Spleen (tissue), 11 donors: Measurements from ENCODE around the gene MEGF9. TPM values are rescaled to one million over a fixed set of nuclear protein-coding genes. Genes with fewer than 3 reads are reported as not detected.

Experiments
- DNase-seq: peaks from one replicate; pipeline ENCODE4 v3.0.0-alpha.2; 2020
- H3K27ac ChIP-seq, 8 donors: fragments of 200-600 bp; sonication (generic) in 7 of 8; 1 replicate in 4 of 8; 2 replicates in 4 of 8; pipeline versions ENCODE4 v1.5.0 to v1.8.0; 2016 to 2021; ENCODE audit warnings: inconsistent platforms in 4 of 8, mild to moderate bottlenecking in 4 of 8, moderate library complexity in 1 of 8
- H3K27me3 ChIP-seq, 7 donors: fragments of 200-600 bp; sonication (generic) in 6 of 7; replicated peaks in 1 of 7; 1 replicate in 4 of 7; 2 replicates in 3 of 7; pipeline versions ENCODE4 v1.5.0 to v1.8.0; 2016 to 2021; ENCODE audit warnings: inconsistent platforms in 3 of 7, mild to moderate bottlenecking in 1 of 7
- H3K36me3 ChIP-seq, 6 donors: fragments of 200-600 bp; sonication (generic) in 5 of 6; 1 replicate in 4 of 6; 2 replicates in 2 of 6; pipeline versions ENCODE4 v1.5.0 to v1.8.0; 2016 to 2021; ENCODE audit warnings: inconsistent platforms in 2 of 6
- H3K4me1 ChIP-seq, 6 donors: fragments of 200-600 bp; sonication (generic) in 5 of 6; 1 replicate in 3 of 6; 2 replicates in 3 of 6; pipeline versions ENCODE4 v1.5.0 to v1.8.0; 2016 to 2021; ENCODE audit warnings: inconsistent platforms in 3 of 6
- H3K4me3 ChIP-seq, 8 donors: fragments of 200-600 bp; sonication (generic) in 7 of 8; 1 replicate in 4 of 8; 2 replicates in 4 of 8; pipeline versions ENCODE4 v1.5.0 to v1.8.0; 2016 to 2021; ENCODE audit warnings: inconsistent platforms in 4 of 8, mild to moderate bottlenecking in 4 of 8, moderate library complexity in 2 of 8
- H3K9me3 ChIP-seq, 8 donors: fragments of 200-600 bp; sonication (generic) in 7 of 8; 1 replicate in 4 of 8; 2 replicates in 4 of 8; pipeline versions ENCODE4 v1.5.0 to v1.8.0; 2016 to 2021; ENCODE audit warnings: inconsistent platforms in 4 of 8
- POLR2A ChIP-seq, 3 donors: fragments of 450-650 bp; IDR thresholded peaks; one replicate each; pipeline ENCODE4 v1.5.1; 2017; ENCODE audit warnings: antibody characterized with exemption in 3 of 3, mild to moderate bottlenecking in 1 of 3
- POLR2AphosphoS5 ChIP-seq, 3 donors: sonication (generic); formaldehyde crosslinking; IDR thresholded peaks; one replicate each; pipeline ENCODE4 v1.5.1; 2017; ENCODE audit warnings: antibody characterized with exemption in 3 of 3
- WGBS, 5 donors: extraction: QIAGEN DNeasy Blood & Tissue Kit in 3 of 5; methylation state at CpG; one replicate each; pipeline versions ENCODE4 v1.1.5 to v1.1.7; 2013 to 2018; 5-methylcytosine and 5-hydroxymethylcytosine counted together
- intact Hi-C: fragments of 100-400 bp; cut with DNase I; formaldehyde crosslinking; loops from one replicate; pipeline ENCODE4 v1.15.0; 2023; ENCODE audit warnings: low total_unique reads
- polyA plus RNA-seq, 3 donors: library from polyadenylated mRNA; stranded (reverse); fragments of 200-250 nt; gene quantifications; one replicate each; pipeline ENCODE4 v1.2.1, GENCODE V29; 2013
- total RNA-seq, 7 donors: library from RNA; depleted of rRNA in 3 of 7; stranded (reverse); fragments of >200 nt in 3 of 7; fragmentation: NEBNext Ultra II Directional in 4 of 7; extraction: Animal tissue kit (Norgen Biotek cat#: 25700) in 4 of 7; gene quantifications; one replicate each; pipeline versions ENCODE4 v1.1.0 to v1.2.1, GENCODE V29; 2016 to 2021
- TF ChIP-seq, protein P1 (sequence below), 11 experiments: fragments of 200-600 bp in 7 of 11; fragments of 450-650 bp in 4 of 11; sonication (generic) in 4 of 11; IDR thresholded peaks in 8 of 11; conservative IDR thresholded peaks in 3 of 11; 1 replicate in 7 of 11; 2 replicates in 4 of 11; pipeline versions ENCODE4 v1.4.0 to v1.8.0; 2016 to 2021; ENCODE audit warnings: antibody characterized with exemption in 11 of 11, inconsistent platforms in 4 of 11, mild to moderate bottlenecking in 1 of 11
- donor health status: healthy with polysubstance abuse.
- donor health status: DM: no; HTN: no; CAD: no; lungs with moderate emphysema.
- donor health status: DM: no; HTN: no; CAD: no.
- donor health status: Bipolar disorder and iron deficiency.
- donor health status: healthy.
- donor health status: DM: no; HTN: no; CAD: no.
- donor health status: DM: yes; HTN: yes; CAD: no.

MEGF9 gene
- total and polyA plus RNA-seq, 10 donors: 2.2 to 57.3 (median 30.7) TPM

DNA sequence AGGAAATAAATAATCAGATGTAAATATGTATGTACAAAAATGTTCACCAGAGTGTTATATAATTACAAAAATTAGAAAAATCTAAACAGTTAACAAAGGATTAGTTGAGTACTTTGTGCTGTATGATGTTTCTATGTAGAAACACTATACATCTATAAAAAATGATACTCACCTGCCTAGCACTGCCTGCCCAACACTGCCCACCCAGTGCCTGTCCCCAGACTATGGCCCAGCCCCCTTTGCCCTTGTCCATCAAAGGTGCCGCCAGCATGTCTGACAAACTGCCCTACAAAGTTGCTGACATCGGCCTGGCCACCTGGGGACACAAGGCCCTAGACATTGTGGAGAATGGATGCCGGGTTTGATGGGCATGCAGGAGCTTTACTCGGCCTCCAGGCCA lies 6.1 kb upstream of the MEGF9 start:
- TF ChIP-seq, protein P1, sequence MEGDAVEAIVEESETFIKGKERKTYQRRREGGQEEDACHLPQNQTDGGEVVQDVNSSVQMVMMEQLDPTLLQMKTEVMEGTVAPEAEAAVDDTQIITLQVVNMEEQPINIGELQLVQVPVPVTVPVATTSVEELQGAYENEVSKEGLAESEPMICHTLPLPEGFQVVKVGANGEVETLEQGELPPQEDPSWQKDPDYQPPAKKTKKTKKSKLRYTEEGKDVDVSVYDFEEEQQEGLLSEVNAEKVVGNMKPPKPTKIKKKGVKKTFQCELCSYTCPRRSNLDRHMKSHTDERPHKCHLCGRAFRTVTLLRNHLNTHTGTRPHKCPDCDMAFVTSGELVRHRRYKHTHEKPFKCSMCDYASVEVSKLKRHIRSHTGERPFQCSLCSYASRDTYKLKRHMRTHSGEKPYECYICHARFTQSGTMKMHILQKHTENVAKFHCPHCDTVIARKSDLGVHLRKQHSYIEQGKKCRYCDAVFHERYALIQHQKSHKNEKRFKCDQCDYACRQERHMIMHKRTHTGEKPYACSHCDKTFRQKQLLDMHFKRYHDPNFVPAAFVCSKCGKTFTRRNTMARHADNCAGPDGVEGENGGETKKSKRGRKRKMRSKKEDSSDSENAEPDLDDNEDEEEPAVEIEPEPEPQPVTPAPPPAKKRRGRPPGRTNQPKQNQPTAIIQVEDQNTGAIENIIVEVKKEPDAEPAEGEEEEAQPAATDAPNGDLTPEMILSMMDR (IDR thresholded peaks at IDR 0.05 in 8 of 11, conservative IDR thresholded peaks at IDR 0.05 in 3 of 11): no peak
- TF ChIP-seq POLR2AphosphoS5 (IDR thresholded peaks at IDR 0.05): no peak
- no peak for TF ChIP-seq POLR2A (IDR thresholded peaks at IDR 0.05)
- H3K27ac ChIP-seq: no peak overlapping the region
- 95 to 100% (median 96%) methylated on average over 4 of the region's 4 CpGs for WGBS, 5 donors
- intact Hi-C loops: no loop called here
- DNase-seq: no peak
- H3K27me3 ChIP-seq: no peaks in the 10 kb centered on the region
- peaks cover 0 to 9% (median 4%) of the 10 kb centered on the region in 6 donors for H3K4me1 ChIP-seq
- H3K4me3 ChIP-seq: no peak overlapping the region
- no peaks in the 10 kb centered on the region for H3K9me3 ChIP-seq
- no peaks in the 10 kb centered on the region for H3K36me3 ChIP-seq

DNA sequence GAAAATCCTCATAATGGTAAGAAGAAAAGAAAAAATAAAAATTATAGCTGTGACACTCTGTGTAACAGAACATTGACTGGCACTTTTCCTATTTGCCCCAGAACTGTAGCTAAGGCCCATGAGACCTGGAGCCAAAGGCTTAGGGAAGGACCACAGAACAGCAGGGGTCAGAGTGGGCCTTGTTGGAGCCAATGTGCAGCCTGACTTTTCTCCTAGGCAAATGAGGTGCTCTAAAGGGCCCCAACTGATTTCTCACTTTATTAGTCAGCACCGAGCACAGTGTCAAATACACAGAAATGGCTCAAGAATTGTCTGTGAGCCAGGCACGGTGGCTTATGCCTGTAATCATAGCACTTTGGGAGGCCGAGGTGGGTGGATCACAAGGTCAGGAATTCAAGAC lies 4.0 kb upstream of the MEGF9 start:
- 39 to 70% (median 51%) methylated on average over 3 of the region's 3 CpGs for WGBS, 5 donors
- H3K4me1 ChIP-seq: peaks cover 0 to 21% (median 13%) of the 10 kb centered on the region in 6 donors
- no peaks in the 10 kb centered on the region for H3K9me3 ChIP-seq
- DNase-seq: no peak
- intact Hi-C loops: no loop called here
- H3K27me3 ChIP-seq: no peaks in the 10 kb centered on the region
- H3K4me3 ChIP-seq: no peak overlapping the region
- TF ChIP-seq POLR2A (IDR thresholded peaks at IDR 0.05) (no peak), POLR2AphosphoS5 (IDR thresholded peaks at IDR 0.05) (no peak)
- TF ChIP-seq, protein P1 (IDR thresholded peaks at IDR 0.05 in 8 of 11, conservative IDR thresholded peaks at IDR 0.05 in 3 of 11): no peak
- no peaks in the 10 kb centered on the region for H3K36me3 ChIP-seq
- H3K27ac ChIP-seq: no peak overlapping the region

DNA sequence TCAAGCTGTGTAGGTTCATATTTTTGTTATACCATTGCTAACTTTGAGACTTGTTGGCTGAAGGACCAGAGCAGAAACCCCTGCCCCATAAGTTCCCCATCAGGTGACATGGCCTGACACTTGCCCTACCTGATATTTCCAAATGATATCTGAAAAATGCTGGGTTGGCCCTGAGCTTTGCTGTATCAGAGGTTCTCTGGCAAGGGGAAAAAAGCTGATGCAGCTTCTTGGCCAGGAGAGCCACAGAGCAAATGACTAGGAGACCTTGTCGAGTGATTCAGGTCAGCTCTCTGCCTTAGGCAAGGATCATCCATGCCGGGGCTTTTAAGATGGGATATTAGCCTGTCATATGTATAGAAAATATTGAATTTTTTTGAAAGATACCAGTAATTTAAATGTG lies 2.9 kb upstream of the MEGF9 start:
- TF ChIP-seq, protein P1 (IDR thresholded peaks at IDR 0.05 in 8 of 11, conservative IDR thresholded peaks at IDR 0.05 in 3 of 11): no peak
- TF ChIP-seq POLR2AphosphoS5 (IDR thresholded peaks at IDR 0.05): no peak
- no peak for TF ChIP-seq POLR2A (IDR thresholded peaks at IDR 0.05)
- Histone ChIP-seq H3K36me3 (no peaks in the 10 kb centered on the region), H3K4me1 (peaks cover 4 to 32% (median 24%) of the 10 kb centered on the region in 6 donors), H3K9me3 (no peaks in the 10 kb centered on the region), H3K27ac (no peak overlapping the region), H3K4me3 (no peak overlapping the region), H3K27me3 (no peaks in the 10 kb centered on the region)
- intact Hi-C loops: no loop called here
- WGBS, 5 donors: 91 to 96% (median 94%) methylated on average over 2 of the region's 2 CpGs
- DNase-seq: no peak

DNA sequence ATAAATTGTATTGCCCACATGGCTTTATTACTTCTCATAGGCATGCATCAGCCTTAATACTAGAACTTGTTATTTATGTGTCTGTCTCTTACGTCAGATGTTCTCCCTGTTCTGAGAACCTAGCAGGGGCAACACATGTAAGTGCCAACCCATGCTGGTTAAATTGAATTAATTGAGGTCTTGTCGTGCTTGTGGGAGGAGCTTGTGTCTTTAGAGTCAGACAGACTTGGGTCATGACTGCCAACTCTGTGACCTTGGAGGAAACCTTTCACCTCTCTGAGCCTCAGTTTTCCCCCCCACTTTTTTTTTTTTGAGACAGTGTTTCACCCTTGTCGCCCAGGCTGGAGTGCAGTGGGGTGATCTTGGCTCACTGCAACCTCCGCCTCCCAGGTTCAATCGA lies 2.2 kb upstream of the MEGF9 start:
- intact Hi-C loops: no loop called here
- H3K27ac ChIP-seq: no peak overlapping the region
- no peaks in the 10 kb centered on the region for H3K27me3 ChIP-seq
- no peaks in the 10 kb centered on the region for H3K36me3 ChIP-seq
- 85 to 92% (median 88%) methylated on average over 5 of the region's 5 CpGs for WGBS, 5 donors
- H3K4me3 ChIP-seq: no peak overlapping the region
- TF ChIP-seq POLR2A (IDR thresholded peaks at IDR 0.05) (no peak), POLR2AphosphoS5 (IDR thresholded peaks at IDR 0.05) (no peak)
- TF ChIP-seq, protein P1 (IDR thresholded peaks at IDR 0.05 in 8 of 11, conservative IDR thresholded peaks at IDR 0.05 in 3 of 11): no peak
- no peaks in the 10 kb centered on the region for H3K9me3 ChIP-seq
- H3K4me1 ChIP-seq: peaks cover 8 to 39% (median 30%) of the 10 kb centered on the region in 6 donors
- DNase-seq: no peak
